Liver (tissue), 3 donors: Measurements from ENCODE around the gene PDYN.

Source experiments
- ATF3 ChIP-seq: IDR thresholded peaks from 2 replicates; pipeline ENCODE4 v1.6.1; 2016; ENCODE audit warnings: antibody characterized with exemption
- CTCF ChIP-seq: fragments of 150-350 bp; IDR thresholded peaks from 2 replicates; pipeline ENCODE4 v1.5.1; 2017; ENCODE audit warnings: improper control_type of control experiment, low read depth, low read length; ENCODE audit not compliant: missing input control
- HNF4G ChIP-seq: IDR thresholded peaks from 2 replicates; pipeline ENCODE4 v1.6.1; 2016; ENCODE audit warnings: antibody characterized with exemption
- donor health status: healthy.
- donor health status: healthy.

DNA sequence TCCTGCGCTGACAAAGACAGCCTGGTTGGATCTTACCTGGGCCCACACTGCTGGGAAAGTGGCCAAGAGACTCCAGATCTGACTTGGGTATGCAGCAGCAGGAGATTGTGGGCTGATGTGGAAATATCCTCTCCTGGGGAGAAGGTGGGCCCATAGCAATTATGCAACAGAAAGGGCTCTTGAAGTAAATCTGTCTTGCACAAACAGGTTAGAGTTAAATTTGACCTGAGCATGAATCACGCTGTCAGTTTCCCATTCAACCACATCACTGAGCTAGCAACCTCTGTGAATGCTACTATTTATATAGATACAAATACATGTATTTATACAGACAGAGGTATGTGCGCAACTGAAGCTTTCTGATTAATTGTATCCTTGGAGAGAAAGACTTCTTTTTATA is 28.3 kb upstream of the PDYN start:
- TF ChIP-seq CTCF (no peak), ATF3 (no peak), HNF4G (no peak)
